IMR-90 (cell line): ENCODE measurements around the gene MAP3K5.

ENCODE experiments used
- CEBPB ChIP-seq: IDR thresholded peaks from 2 replicates; pipeline ENCODE4 v1.6.1; 2012; ENCODE audit warnings: low read depth, low read length, improper control_type of control experiment
- CHD1 ChIP-seq: IDR thresholded peaks from 2 replicates; pipeline ENCODE4 v1.6.1; 2012; ENCODE audit warnings: low read depth, low read length, improper control_type of control experiment
- CTCF ChIP-seq: conservative IDR thresholded peaks from 2 replicates; pipeline ENCODE4 v1.5.1; 2012; ENCODE audit warnings: mild to moderate bottlenecking, low read depth, low read length, improper control_type of control experiment
- MXI1 ChIP-seq: IDR thresholded peaks from 2 replicates; pipeline ENCODE4 v1.6.1; 2012; ENCODE audit warnings: low read depth, mild to moderate bottlenecking, low read length, moderate library complexity, borderline replicate concordance
- NFE2L2 ChIP-seq: fragments of 150-350 bp; IDR thresholded peaks from 2 replicates; pipeline ENCODE4 v1.6.1; 2016; ENCODE audit warnings: low read depth, mild to moderate bottlenecking, low read length
- POLR2A ChIP-seq: IDR thresholded peaks from 2 replicates; pipeline ENCODE4 v1.6.1; 2012; ENCODE audit warnings: mild to moderate bottlenecking, low read depth, low read length
- RAD21 ChIP-seq: IDR thresholded peaks from 2 replicates; pipeline ENCODE4 v1.6.1; 2012; ENCODE audit warnings: low read length, improper control_type of control experiment
- RCOR1 ChIP-seq: IDR thresholded peaks from 2 replicates; pipeline ENCODE4 v1.6.1; 2012; ENCODE audit warnings: mild to moderate bottlenecking, low read length, improper control_type of control experiment; ENCODE audit not compliant: insufficient replicate concordance
- RFX5 ChIP-seq: IDR thresholded peaks from 2 replicates; pipeline ENCODE4 v1.8.0; 2012; ENCODE audit warnings: low read depth, mild to moderate bottlenecking, low read length, moderate library complexity
- SMC3 ChIP-seq: fragments of 150-350 bp; IDR thresholded peaks from 2 replicates; pipeline ENCODE4 v1.6.1; 2016; ENCODE audit warnings: low read depth, mild to moderate bottlenecking, antibody characterized with exemption, low read length, moderate library complexity
- USF2 ChIP-seq: fragments of 150-350 bp; IDR thresholded peaks from 2 replicates; pipeline ENCODE4 v1.6.1; 2017; ENCODE audit warnings: mild to moderate bottlenecking, antibody characterized with exemption, low read length, low read depth

GRCh38 chr6:136816656-136817055 lies 24.4 kb upstream of the MAP3K5 start:
- no peak for TF ChIP-seq CTCF
- no peak for TF ChIP-seq POLR2A
- no peak for TF ChIP-seq USF2
- no peak for TF ChIP-seq CHD1
- TF ChIP-seq RCOR1, result no peak
- TF ChIP-seq CEBPB, result no peak
- no peak for TF ChIP-seq RAD21
- no peak for TF ChIP-seq MXI1
- no peak for TF ChIP-seq SMC3
- TF ChIP-seq RFX5, result no peak
- TF ChIP-seq NFE2L2, result no peak
